Vagina (tissue), 2 donors: Measurements from ENCODE around the gene SYT1. TPM values are rescaled to one million over a fixed set of nuclear protein-coding genes. Genes with fewer than 3 reads are reported as not detected.
A peak's percentile ranks its signal among the peaks of the same experiment; 100 is the strongest.

ENCODE experiments used
- DNase-seq, 2 donors: peaks; one replicate each; pipeline ENCODE4 v3.0.0-alpha.2; 2017; ENCODE audit errors: extremely low spot score in 2 of 2
- H3K27ac ChIP-seq: fragments of 200-600 bp; sonication (generic); one replicate; pipeline ENCODE4 v1.5.1; 2019
- H3K27me3 ChIP-seq: fragments of 200-600 bp; sonication (generic); one replicate; pipeline ENCODE4 v1.5.1; 2019
- H3K36me3 ChIP-seq, 2 donors: fragments of 200-600 bp; sonication (generic); one replicate each; pipeline ENCODE4 v1.5.1; 2017 to 2019
- H3K4me1 ChIP-seq: fragments of 200-600 bp; sonication (generic); one replicate; pipeline ENCODE4 v1.5.1; 2019
- H3K4me3 ChIP-seq, 2 donors: fragments of 200-600 bp; sonication (generic); 1 replicate in 1 of 2; 2 replicates in 1 of 2; pipeline ENCODE4 v1.5.1; 2016 to 2019
- H3K9me3 ChIP-seq: fragments of 200-600 bp; sonication (generic); one replicate; pipeline ENCODE4 v1.5.1; 2019
- CTCF ChIP-seq, 3 experiments: fragments of 450-650 bp in 2 of 3; fragments of 200-600 bp in 1 of 3; sonication (generic) in 1 of 3; IDR thresholded peaks; one replicate each; pipeline ENCODE4 v1.5.1; 2017 to 2019; ENCODE audit warnings: antibody characterized with exemption in 3 of 3, mild to moderate bottlenecking in 2 of 3, moderate library complexity in 2 of 3
- POLR2A ChIP-seq, 2 donors: fragments of 450-650 bp; IDR thresholded peaks; one replicate each; pipeline ENCODE4 v1.6.1; 2017; ENCODE audit warnings: antibody characterized with exemption in 2 of 2, mild to moderate bottlenecking in 2 of 2, moderate library complexity in 2 of 2
- POLR2AphosphoS5 ChIP-seq, 2 donors: sonication (generic); formaldehyde crosslinking; IDR thresholded peaks; one replicate each; pipeline ENCODE4 v1.9.0; 2017; ENCODE audit warnings: antibody characterized with exemption in 2 of 2, mild to moderate bottlenecking in 2 of 2, low read depth in 1 of 2; ENCODE audit not compliant: insufficient read depth in 1 of 2
- intact Hi-C: fragments of 100-400 bp; cut with DNase I; formaldehyde crosslinking; loops from one replicate; pipeline ENCODE4 v1.15.1; 2023
- total RNA-seq: library from RNA; depleted of rRNA; stranded (reverse); fragments of >200 nt; gene quantifications from one replicate; pipeline ENCODE4 v1.2.3, GENCODE V29; 2016

The SYT1 gene
- total RNA-seq, 1 donor from 2014 or later = 13.3 TPM

- Histone ChIP-seq H3K9me3 (no peaks in the 10 kb centered on the region), H3K27ac (no peak overlapping the region), H3K27me3 (no peaks in the 10 kb centered on the region), H3K4me1 (no peaks in the 10 kb centered on the region), H3K36me3 (no peaks in the 10 kb centered on the region), H3K4me3 (no peak overlapping the region)
- TF ChIP-seq POLR2AphosphoS5 (IDR thresholded peaks at IDR 0.05; ENCODE audit: insufficient read depth in 1 of 2, low read depth in 1 of 2) = no peak
- intact Hi-C loops = no loop called here
- DNase-seq = no peak
These were observed 579.5 kb downstream of the SYT1 start for GRCh38 chr12:79444089-79444488.

DNA sequence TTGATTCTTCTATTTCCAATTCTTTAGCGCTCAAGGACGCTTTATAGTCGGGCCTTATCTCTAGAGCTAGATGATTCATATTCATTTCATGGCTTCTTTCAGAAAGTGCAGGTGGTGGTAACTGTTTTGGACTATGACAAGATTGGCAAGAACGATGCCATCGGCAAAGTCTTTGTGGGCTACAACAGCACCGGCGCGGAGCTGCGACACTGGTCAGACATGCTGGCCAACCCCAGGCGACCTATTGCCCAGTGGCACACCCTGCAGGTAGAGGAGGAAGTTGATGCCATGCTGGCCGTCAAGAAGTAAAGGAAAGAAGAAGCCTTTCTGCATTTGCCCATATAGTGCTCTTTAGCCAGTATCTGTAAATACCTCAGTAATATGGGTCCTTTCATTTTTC lies 584.2 kb downstream of the SYT1 start:
- Histone ChIP-seq H3K27me3 (no peaks in the 10 kb centered on the region), H3K9me3 (no peaks in the 10 kb centered on the region), H3K27ac (no peak overlapping the region), H3K4me3 (no peak overlapping the region), H3K36me3 (no peaks in the 10 kb centered on the region), H3K4me1 (peaks cover 26% of the 10 kb centered on the region)
- DNase-seq = no peak
- no peak for TF ChIP-seq CTCF (IDR thresholded peaks at IDR 0.05)
- TF ChIP-seq POLR2A (IDR thresholded peaks at IDR 0.05) = no peak
- TF ChIP-seq POLR2AphosphoS5 (IDR thresholded peaks at IDR 0.05; ENCODE audit: insufficient read depth in 1 of 2, low read depth in 1 of 2) = no peak
- intact Hi-C loops = no loop called here

DNA sequence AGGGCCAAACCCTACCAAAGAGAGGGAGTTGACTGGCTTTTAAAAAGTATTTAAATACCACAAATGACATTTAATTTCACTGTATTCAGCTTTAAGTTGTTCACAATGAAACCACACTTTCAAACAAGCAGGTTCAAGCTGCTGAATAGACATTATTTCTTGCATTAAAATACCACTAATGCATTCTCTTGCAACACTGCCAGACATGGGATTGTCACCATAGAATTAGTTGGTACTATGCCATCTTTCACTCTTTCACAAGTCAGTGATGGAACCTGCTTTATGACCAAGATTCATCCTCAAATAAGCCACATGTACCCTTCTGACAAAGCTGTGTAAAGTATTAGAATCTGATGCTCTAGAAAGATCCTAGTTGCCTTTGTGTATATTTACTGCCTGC lies 586.8 kb downstream of the SYT1 start:
- Histone ChIP-seq H3K4me1 (peaks cover 42% of the 10 kb centered on the region), H3K27ac (peak overlapping the region; percentile 68), H3K4me3 (no peak overlapping the region), H3K9me3 (no peaks in the 10 kb centered on the region), H3K36me3 (no peaks in the 10 kb centered on the region), H3K27me3 (no peaks in the 10 kb centered on the region)
- intact Hi-C loops = no loop called here
- no peak for DNase-seq
- TF ChIP-seq POLR2AphosphoS5 (IDR thresholded peaks at IDR 0.05; ENCODE audit: insufficient read depth in 1 of 2, low read depth in 1 of 2) (no peak), POLR2A (IDR thresholded peaks at IDR 0.05) (no peak), CTCF (IDR thresholded peaks at IDR 0.05) (no peak)

GRCh38 chr12:79451978-79452377 lies 587.4 kb downstream of the SYT1 start:
- Histone ChIP-seq H3K4me1 (peaks cover 42% of the 10 kb centered on the region), H3K27me3 (no peaks in the 10 kb centered on the region), H3K4me3 (no peak overlapping the region), H3K27ac (peak overlapping the region; percentile 68), H3K36me3 (no peaks in the 10 kb centered on the region), H3K9me3 (no peaks in the 10 kb centered on the region)
- intact Hi-C loops = no loop called here
- no peak for DNase-seq
- TF ChIP-seq CTCF (IDR thresholded peaks at IDR 0.05) (no peak), POLR2AphosphoS5 (IDR thresholded peaks at IDR 0.05; ENCODE audit: insufficient read depth in 1 of 2, low read depth in 1 of 2) (peak in 1 of 2 donors; percentile 74)

DNA sequence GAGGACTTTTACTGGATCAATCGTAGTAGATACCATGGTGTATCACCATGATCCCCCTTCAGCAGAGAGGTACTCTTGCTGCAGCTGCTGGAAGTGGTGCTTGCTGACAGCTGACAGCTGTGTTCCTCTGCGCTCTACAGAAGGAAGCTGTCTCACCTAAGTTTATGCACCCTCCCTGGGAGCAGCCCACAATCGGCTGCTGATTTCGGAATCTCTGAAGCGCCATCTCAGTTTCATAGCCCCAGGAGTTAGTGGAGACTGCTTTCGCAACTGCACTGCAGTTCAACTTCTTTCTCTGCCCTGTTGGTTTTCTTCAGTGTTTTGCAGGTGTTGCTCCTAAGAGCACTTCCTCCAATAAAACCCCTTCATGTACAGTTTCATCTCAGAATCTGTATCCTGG lies 588.3 kb downstream of the SYT1 start:
- H3K36me3 ChIP-seq = no peaks in the 10 kb centered on the region
- H3K4me1 ChIP-seq = peaks cover 42% of the 10 kb centered on the region
- no peaks in the 10 kb centered on the region for H3K9me3 ChIP-seq
- TF ChIP-seq CTCF (IDR thresholded peaks at IDR 0.05) (no peak), POLR2AphosphoS5 (IDR thresholded peaks at IDR 0.05; ENCODE audit: insufficient read depth in 1 of 2, low read depth in 1 of 2) (no peak), POLR2A (IDR thresholded peaks at IDR 0.05) (no peak)
- no peak overlapping the region for H3K4me3 ChIP-seq
- intact Hi-C loops = no loop called here
- no peak for DNase-seq
- H3K27ac ChIP-seq = peak overlapping the region; percentile 68
- no peaks in the 10 kb centered on the region for H3K27me3 ChIP-seq

DNA sequence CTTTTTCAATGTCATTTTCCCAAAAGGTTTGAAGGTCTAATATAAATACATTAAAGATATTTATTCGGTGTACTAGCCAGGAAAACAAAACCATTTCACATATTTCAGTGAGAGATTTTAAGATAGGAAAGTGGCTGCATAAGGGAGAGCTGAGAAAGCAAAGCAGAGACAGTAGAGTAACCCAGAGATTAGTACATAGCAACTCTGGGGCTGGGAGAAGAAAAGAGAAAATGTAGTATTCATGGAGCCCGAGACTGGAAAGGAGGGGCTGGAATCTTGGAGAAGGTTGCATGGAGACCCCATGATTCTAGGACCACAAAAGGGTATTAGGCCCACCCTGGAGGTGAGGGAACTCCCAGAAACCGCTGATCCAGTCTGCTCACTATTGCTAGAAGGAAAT lies 589.2 kb downstream of the SYT1 start:
- no peak overlapping the region for H3K4me3 ChIP-seq
- no peaks in the 10 kb centered on the region for H3K9me3 ChIP-seq
- no peaks in the 10 kb centered on the region for H3K36me3 ChIP-seq
- TF ChIP-seq POLR2AphosphoS5 (IDR thresholded peaks at IDR 0.05; ENCODE audit: insufficient read depth in 1 of 2, low read depth in 1 of 2) = no peak
- TF ChIP-seq POLR2A (IDR thresholded peaks at IDR 0.05) = no peak
- TF ChIP-seq CTCF (IDR thresholded peaks at IDR 0.05) = no peak
- H3K27ac ChIP-seq = peak overlapping the region; percentile 31
- no peak for DNase-seq
- intact Hi-C loops = no loop called here
- H3K27me3 ChIP-seq = no peaks in the 10 kb centered on the region
- H3K4me1 ChIP-seq = peaks cover 42% of the 10 kb centered on the region
